Measurements from ENCODE around the gene RHOV. TPM values are rescaled to one million over a fixed set of nuclear protein-coding genes. Genes with fewer than 3 reads are reported as not detected.
A peak's percentile ranks its signal among the peaks of the same experiment; 100 is the strongest.

RHOV gene
- total and polyA plus RNA-seq, 8 donors = 1.2 to 87.8 (median 1.7) TPM; not detected in 1

- TF ChIP-seq POLR2A (IDR thresholded peaks at IDR 0.05) = no peak
- no peak for TF ChIP-seq CTCF (IDR thresholded peaks at IDR 0.05)
- TF ChIP-seq POLR2AphosphoS5 (IDR thresholded peaks at IDR 0.05) = no peak
- no peak for TF ChIP-seq EP300 (IDR thresholded peaks at IDR 0.05)
These were observed 38.4 kb upstream of the RHOV start for GRCh38 chr15:40912478-40912877.

GRCh38 chr15:40911693-40912092 is 37.7 kb upstream of the RHOV start:
- Histone ChIP-seq H3K9me3 (no peaks in the 10 kb centered on the region), H3K27ac (peak overlapping the region in 1 of 5 donors; percentile 22), H3K27me3 (no peaks in the 10 kb centered on the region), H3K36me3 (no peaks in the 10 kb centered on the region), H3K4me3 (no peak overlapping the region), H3K4me1 (peaks cover 12 to 44% (median 20%) of the 10 kb centered on the region in 4 donors)
- intact Hi-C loops (cut with DNase I; ENCODE audit: low total_unique reads) = no loop called here
- TF ChIP-seq POLR2A (IDR thresholded peaks at IDR 0.05) (no peak), CTCF (IDR thresholded peaks at IDR 0.05) (no peak), EP300 (IDR thresholded peaks at IDR 0.05) (no peak), POLR2AphosphoS5 (IDR thresholded peaks at IDR 0.05) (no peak)
- WGBS, 5 donors = 46 to 86% (median 57%) methylated on average over 1 to 2 of the region's 2 CpGs
- no peak for DNase-seq

More at GRCh38 chr15:40912478-40912877, 38.4 kb upstream of the RHOV start:
- intact Hi-C loops (cut with DNase I; ENCODE audit: low total_unique reads) = no loop called here
- WGBS, 5 donors = 68 to 90% (median 73%) methylated on average over 5 to 6 of the region's 6 CpGs
- H3K9me3 ChIP-seq = no peaks in the 10 kb centered on the region
- no peaks in the 10 kb centered on the region for H3K36me3 ChIP-seq
- H3K4me1 ChIP-seq = peaks cover 4 to 36% (median 12%) of the 10 kb centered on the region in 4 donors
- no peak for DNase-seq
- H3K27ac ChIP-seq = no peak overlapping the region
- H3K27me3 ChIP-seq = no peaks in the 10 kb centered on the region
- no peak overlapping the region for H3K4me3 ChIP-seq

- WGBS, 5 donors = 51 to 62% (median 58%) methylated on average over 6 to 7 of the region's 7 CpGs
- TF ChIP-seq CTCF (IDR thresholded peaks at IDR 0.05) (no peak), POLR2AphosphoS5 (IDR thresholded peaks at IDR 0.05) (no peak), POLR2A (IDR thresholded peaks at IDR 0.05) (no peak), EP300 (IDR thresholded peaks at IDR 0.05) (no peak)
- Histone ChIP-seq H3K4me3 (no peak overlapping the region), H3K27ac (peak overlapping the region in 1 of 5 donors; percentile 22), H3K27me3 (no peaks in the 10 kb centered on the region), H3K4me1 (peaks cover 18 to 50% (median 25%) of the 10 kb centered on the region in 4 donors), H3K36me3 (no peaks in the 10 kb centered on the region), H3K9me3 (no peaks in the 10 kb centered on the region)
- intact Hi-C loops (cut with DNase I; ENCODE audit: low total_unique reads) = no loop called here
- peak in 1 of 2 donors; percentile 79 for DNase-seq
These were observed 37.1 kb upstream of the RHOV start for GRCh38 chr15:40911141-40911540.

GRCh38 chr15:40909662-40910630 is 35.9 kb upstream of the RHOV start:
- Histone ChIP-seq H3K4me3 (no peak overlapping the region), H3K36me3 (peaks cover 0 to under 1% (median 0%) of the 10 kb centered on the region in 4 donors), H3K9me3 (no peaks in the 10 kb centered on the region), H3K27me3 (no peaks in the 10 kb centered on the region), H3K27ac (no peak overlapping the region), H3K4me1 (peaks cover 25 to 62% (median 35%) of the 10 kb centered on the region in 4 donors)
- WGBS, 5 donors = 64 to 80% (median 75%) methylated on average over 16 to 17 of the region's 17 CpGs
- no peak for TF ChIP-seq POLR2A (IDR thresholded peaks at IDR 0.05)
- no peak for TF ChIP-seq POLR2AphosphoS5 (IDR thresholded peaks at IDR 0.05)
- TF ChIP-seq EP300 (IDR thresholded peaks at IDR 0.05) = no peak
- TF ChIP-seq CTCF (IDR thresholded peaks at IDR 0.05) = no peak
- intact Hi-C loops (cut with DNase I; ENCODE audit: low total_unique reads) = loop anchor here (5.0 kb wide), 1 partner anchor 112 kb away; no protein-coding TSS in a partner anchor
- peak in 1 of 2 donors; percentile 34 for DNase-seq

All from stomach (tissue), 9 donors.